Loucy (cell line): Measurements from ENCODE around the gene C9orf72.

Source experiments
- H2AFZ ChIP-seq: fragments of 200-600 bp; sonication (generic); 2 replicates; pipeline ENCODE4 v1.6.0; 2016; ENCODE audit warnings: antibody characterized with exemption, mild to moderate bottlenecking, low read length, moderate library complexity
- H3F3A ChIP-seq: fragments of 200-600 bp; 2 replicates; pipeline ENCODE4 v1.6.0; 2016; ENCODE audit warnings: antibody characterized with exemption, low read depth, mild to moderate bottlenecking
- H3K27me3 ChIP-seq: fragments of 200-600 bp; sonication (generic); 2 replicates; pipeline ENCODE4 v1.6.1; 2014; ENCODE audit warnings: low read length, mild to moderate bottlenecking; ENCODE audit not compliant: insufficient read depth, poor library complexity, severe bottlenecking
- H3K36me3 ChIP-seq: fragments of 200-600 bp; sonication (generic); 2 replicates; pipeline ENCODE4 v1.6.1; 2016; ENCODE audit warnings: low read length; ENCODE audit not compliant: insufficient read depth
- H3K4me1 ChIP-seq: fragments of 200-600 bp; sonication (generic); 2 replicates; pipeline ENCODE4 v1.5.1; 2014; ENCODE audit warnings: low read length, mild to moderate bottlenecking; ENCODE audit not compliant: insufficient read depth, poor library complexity, severe bottlenecking
- H3K4me2 ChIP-seq: fragments of 200-600 bp; sonication (generic); 2 replicates; pipeline ENCODE4 v1.6.0; 2014; ENCODE audit warnings: antibody characterized with exemption, low read length, low read depth, mild to moderate bottlenecking; ENCODE audit not compliant: poor library complexity, severe bottlenecking
- H3K4me3 ChIP-seq: fragments of 200-600 bp; sonication (generic); 2 replicates; pipeline ENCODE4 v1.5.1; 2014; ENCODE audit warnings: low read length, mild to moderate bottlenecking, mixed read lengths; ENCODE audit not compliant: poor library complexity, severe bottlenecking
- H3K79me2 ChIP-seq: fragments of 200-600 bp; sonication (generic); 2 replicates; pipeline ENCODE4 v1.6.1; 2014; ENCODE audit warnings: low read length; ENCODE audit not compliant: insufficient read depth
- H3K9ac ChIP-seq: fragments of 200-600 bp; sonication (generic); 2 replicates; pipeline ENCODE4 v1.6.0; 2014; ENCODE audit warnings: mild to moderate bottlenecking, low read depth, low read length, moderate library complexity; ENCODE audit not compliant: poor library complexity, severe bottlenecking
- H3K9me2 ChIP-seq: fragments of 200-600 bp; sonication (generic); replicated peaks from 2 replicates; pipeline ENCODE4 v1.6.1; 2016; ENCODE audit warnings: low read depth, low read length, mixed read lengths
- H3K9me3 ChIP-seq: fragments of 200-600 bp; sonication (generic); 2 replicates; pipeline ENCODE4 v1.6.1; 2014; ENCODE audit warnings: mild to moderate bottlenecking, antibody characterized with exemption, low read length, low read depth; ENCODE audit not compliant: insufficient read depth
- H4K20me1 ChIP-seq: fragments of 200-600 bp; sonication (generic); 2 replicates; pipeline ENCODE4 v1.6.0; 2014; ENCODE audit warnings: antibody characterized with exemption, low read length, mild to moderate bottlenecking; ENCODE audit not compliant: insufficient read depth, poor library complexity, severe bottlenecking
- CTCF ChIP-seq: fragments of 200-600 bp; sonication (generic); conservative IDR thresholded peaks from 2 replicates; pipeline ENCODE4 v1.5.1; 2014; ENCODE audit warnings: mild to moderate bottlenecking, antibody characterized with exemption, low read length
- EZH2phosphoT487 ChIP-seq: fragments of 200-600 bp; IDR thresholded peaks from 2 replicates; pipeline ENCODE4 v1.6.1; 2018; ENCODE audit warnings: antibody characterized with exemption, mild to moderate bottlenecking, moderate library complexity, borderline replicate concordance

Gene C9orf72

GRCh38 chr9:27506981-27507380, 66.3 kb downstream of the C9orf72 start:
- Histone ChIP-seq H3K9me3 (no peaks in the 10 kb centered on the region), H3F3A (no peaks in the 10 kb centered on the region), H3K4me2 (no peak overlapping the region), H3K36me3 (no peaks in the 10 kb centered on the region), H3K9ac (no peak overlapping the region), H3K79me2 (no peaks in the 10 kb centered on the region), H3K27me3 (no peaks in the 10 kb centered on the region), H3K9me2 (no peaks in the 10 kb centered on the region), H3K4me1 (no peaks in the 10 kb centered on the region), H4K20me1 (no peaks in the 10 kb centered on the region), H3K4me3 (no peak overlapping the region), H2AFZ (no peak overlapping the region)
- TF ChIP-seq CTCF (no peak), EZH2phosphoT487 (no peak)

GRCh38 chr9:27505744-27506161, 67.5 kb downstream of the C9orf72 start:
- H3K9me3 ChIP-seq: no peaks in the 10 kb centered on the region
- no peaks in the 10 kb centered on the region for H3K27me3 ChIP-seq
- H4K20me1 ChIP-seq: no peaks in the 10 kb centered on the region
- no peak for TF ChIP-seq EZH2phosphoT487
- TF ChIP-seq CTCF: no peak
- H3K9ac ChIP-seq: no peak overlapping the region
- H3K4me2 ChIP-seq: no peak overlapping the region
- no peaks in the 10 kb centered on the region for H3K79me2 ChIP-seq
- no peaks in the 10 kb centered on the region for H3F3A ChIP-seq
- no peak overlapping the region for H2AFZ ChIP-seq
- H3K4me1 ChIP-seq: no peaks in the 10 kb centered on the region
- H3K4me3 ChIP-seq: no peak overlapping the region
- H3K9me2 ChIP-seq: no peaks in the 10 kb centered on the region
- H3K36me3 ChIP-seq: no peaks in the 10 kb centered on the region

GRCh38 chr9:27504259-27504658, 69.0 kb downstream of the C9orf72 start:
- no peaks in the 10 kb centered on the region for H3F3A ChIP-seq
- no peak overlapping the region for H3K4me2 ChIP-seq
- TF ChIP-seq CTCF: no peak
- TF ChIP-seq EZH2phosphoT487: no peak
- H4K20me1 ChIP-seq: no peaks in the 10 kb centered on the region
- no peak overlapping the region for H3K9ac ChIP-seq
- no peaks in the 10 kb centered on the region for H3K9me2 ChIP-seq
- H3K79me2 ChIP-seq: no peaks in the 10 kb centered on the region
- no peaks in the 10 kb centered on the region for H3K9me3 ChIP-seq
- H2AFZ ChIP-seq: no peak overlapping the region
- no peaks in the 10 kb centered on the region for H3K36me3 ChIP-seq
- no peak overlapping the region for H3K4me3 ChIP-seq
- H3K27me3 ChIP-seq: no peaks in the 10 kb centered on the region
- peaks cover 7% of the 10 kb centered on the region for H3K4me1 ChIP-seq
